Renal cortical epithelial cell (primary cell): ENCODE measurements around the gene TP53BP2. TPM values are rescaled to one million over a fixed set of nuclear protein-coding genes. Genes with fewer than 3 reads are reported as not detected.
A peak's percentile ranks its signal among the peaks of the same experiment; 100 is the strongest.
"Not testable (repeated sequence)": the region's sequence is repeated elsewhere in the genome, so short reads cannot be mapped to it uniquely, and the experiment has no call there.

ENCODE experiments used
- DNase-seq: peaks from one replicate; pipeline ENCODE4 v3.0.0-alpha.2; 2011; ENCODE audit warnings: low read depth
- total RNA-seq: library from RNA; depleted of rRNA; stranded (reverse); fragments of >200 nt; gene quantifications from 2 replicates; pipeline ENCODE4 v1.2.3, GENCODE V29; 2014

TP53BP2 gene
- total RNA-seq, 1 donor from 2014 or later: 148 TPM

- DNase-seq: no peak
Measured at GRCh38 chr1:223832637-223832943, 13.2 kb downstream of the TP53BP2 start.

- peak; percentile 69 for DNase-seq
Measured at GRCh38 chr1:223831755-223832636, 13.8 kb downstream of the TP53BP2 start.

- DNase-seq: no peak
Measured at GRCh38 chr1:223829678-223830077, 16.1 kb downstream of the TP53BP2 start.

GRCh38 chr1:223828162-223828848 is 17.4 kb downstream of the TP53BP2 start:
- no peak for DNase-seq

- no peak for DNase-seq
Measured at GRCh38 chr1:223827193-223827663, 18.5 kb downstream of the TP53BP2 start.

- DNase-seq: no peak
Measured at GRCh38 chr1:223825767-223826748, 19.7 kb downstream of the TP53BP2 start.

GRCh38 chr1:223824712-223825111 is 21.0 kb downstream of the TP53BP2 start:
- no peak for DNase-seq

- no peak for DNase-seq
Measured at GRCh38 chr1:223824287-223824686, 21.5 kb downstream of the TP53BP2 start.

- no peak for DNase-seq
Measured at GRCh38 chr1:223820971-223821370, 24.8 kb downstream of the TP53BP2 start.

GRCh38 chr1:223820515-223820858 is 25.3 kb downstream of the TP53BP2 start:
- DNase-seq: no peak

GRCh38 chr1:223819730-223820514 is 25.8 kb downstream of the TP53BP2 start:
- DNase-seq: no peak

- not testable (repeated sequence) for DNase-seq
Measured at GRCh38 chr1:223817265-223817664, 28.5 kb downstream of the TP53BP2 start.

GRCh38 chr1:223815865-223816264 is 29.9 kb downstream of the TP53BP2 start:
- DNase-seq: peak; percentile 69

GRCh38 chr1:223815020-223815853 is 30.5 kb downstream of the TP53BP2 start:
- DNase-seq: no peak

- DNase-seq: no peak
Measured at GRCh38 chr1:223813645-223814044, 32.1 kb downstream of the TP53BP2 start.

GRCh38 chr1:223811634-223812101 is 34.1 kb downstream of the TP53BP2 start:
- DNase-seq: peak; percentile 68

GRCh38 chr1:223810586-223810985 is 35.2 kb downstream of the TP53BP2 start:
- peak; percentile 79 for DNase-seq

GRCh38 chr1:223809905-223810304 is 35.8 kb downstream of the TP53BP2 start:
- DNase-seq: peak; percentile 43

GRCh38 chr1:223803211-223803610 is 42.5 kb downstream of the TP53BP2 start:
- DNase-seq: no peak

GRCh38 chr1:223802602-223803001 is 43.1 kb downstream of the TP53BP2 start:
- no peak for DNase-seq
